Endothelial cell of umbilical vein (primary cell): ENCODE data around the gene TLCD3B. TPM values are rescaled to one million over a fixed set of nuclear protein-coding genes. Genes with fewer than 3 reads are reported as not detected.
A peak's percentile ranks its signal among the peaks of the same experiment; 100 is the strongest.

ENCODE experiments used
- BruUV-seq: library from RNA; stranded (reverse); fragments of 400-500 nt; replicated peaks from 2 replicates; lab custom pipeline; 2021; lab: Mats Ljungman, UMichigan
- CTCF ChIA-PET: fragments of 300-600, 350-600 bp; sonication (Branson Sonifier 250); formaldehyde crosslinking; loops from one replicate; lab custom pipeline; 2021; ENCODE audit warnings: antibody characterized with exemption, inconsistent platforms; lab: Charles Lee
- POLR2A ChIA-PET: fragments of 300-600, 350-600 bp; sonication (Branson Sonifier 250); formaldehyde crosslinking; loops from one replicate; lab custom pipeline; 2021; ENCODE audit warnings: antibody characterized with exemption, inconsistent platforms; lab: Charles Lee
- DNase-seq: peaks from one replicate; pipeline ENCODE4 v3.0.0-alpha.2; 2011; ENCODE audit warnings: low read depth, low spot score
- FAIRE-seq: peaks from 2 replicates; lab custom pipeline; 2011; peaks lifted over from hg19 to GRCh38; lab: Jason Lieb, UNC
- H2AFZ ChIP-seq: 2 replicates; pipeline ENCODE4 v1.6.0; 2012; ENCODE audit warnings: low read depth, low read length, control low read depth, inconsistent platforms
- H3K27ac ChIP-seq: 2 replicates; pipeline ENCODE4 v1.5.1; 2011; ENCODE audit warnings: low read depth, mild to moderate bottlenecking, control low read depth, low read length, moderate library complexity; ENCODE audit not compliant: insufficient read depth
- H3K27me3 ChIP-seq, 2 experiments: 2 replicates each; pipeline versions ENCODE4 v1.6.0 to v1.6.1; 2011; ENCODE audit warnings: low read length in 2 of 2, mixed read lengths in 1 of 2; ENCODE audit not compliant: control insufficient read depth in 2 of 2, insufficient read depth in 2 of 2
- H3K36me3 ChIP-seq, 2 experiments: 2 replicates in 1 of 2; 3 replicates in 1 of 2; pipeline ENCODE4 v1.5.1; 2011; ENCODE audit warnings: low read length in 2 of 2, mild to moderate bottlenecking in 1 of 2, moderate library complexity in 1 of 2; ENCODE audit not compliant: control insufficient read depth in 2 of 2, insufficient read depth in 2 of 2; ENCODE audit errors: extremely low read depth in 1 of 2
- H3K4me1 ChIP-seq: 3 replicates; pipeline ENCODE4 v1.5.1; 2011; ENCODE audit warnings: mild to moderate bottlenecking, low read length; ENCODE audit not compliant: control insufficient read depth, insufficient read depth; ENCODE audit errors: extremely low read depth
- H3K4me2 ChIP-seq: 2 replicates; pipeline ENCODE4 v1.6.1; 2011; ENCODE audit warnings: low read length, control low read depth, mixed read lengths; ENCODE audit not compliant: insufficient read depth
- H3K4me3 ChIP-seq, 3 experiments: fragments of 200-600 bp in 1 of 3; sonication (generic), shearing (Covaris generic) in 1 of 3; replicated peaks in 1 of 3; 2 replicates each; pipeline ENCODE4 v1.5.1; 2011 to 2016; ENCODE audit warnings: control low read depth in 3 of 3, low read length in 3 of 3, mild to moderate bottlenecking in 2 of 3, inconsistent platforms in 1 of 3, low read depth in 1 of 3, moderate library complexity in 1 of 3; ENCODE audit not compliant: insufficient read depth in 1 of 3
- H3K79me2 ChIP-seq: 2 replicates; pipeline ENCODE4 v1.6.0; 2012; ENCODE audit warnings: low read length, inconsistent platforms; ENCODE audit not compliant: control insufficient read depth, insufficient read depth
- H3K9ac ChIP-seq: replicated peaks from 2 replicates; pipeline ENCODE3; 2011; ENCODE audit warnings: low read length, control low read depth; ENCODE audit not compliant: insufficient read depth; ENCODE audit errors: extremely low read depth
- H3K9me1 ChIP-seq: replicated peaks from 3 replicates; pipeline ENCODE4 v1.6.0; 2011; ENCODE audit warnings: mild to moderate bottlenecking, low read length; ENCODE audit not compliant: control insufficient read depth, insufficient read depth; ENCODE audit errors: extremely low read depth
- H3K9me3 ChIP-seq: replicated peaks from 2 replicates; pipeline ENCODE4 v1.5.1; 2012; ENCODE audit warnings: low read length, inconsistent platforms; ENCODE audit not compliant: control insufficient read depth, insufficient read depth
- H4K20me1 ChIP-seq: replicated peaks from 2 replicates; pipeline ENCODE3; 2011; ENCODE audit warnings: mild to moderate bottlenecking, low read length; ENCODE audit not compliant: control insufficient read depth, insufficient read depth; ENCODE audit errors: extremely low read depth
- FOS ChIP-seq: IDR thresholded peaks from 2 replicates; pipeline ENCODE4 v1.6.1; 2011; ENCODE audit warnings: mild to moderate bottlenecking, low read length, moderate library complexity, borderline replicate concordance; ENCODE audit not compliant: insufficient read depth
- JUN ChIP-seq: IDR thresholded peaks from 2 replicates; pipeline ENCODE4 v1.6.1; 2011; ENCODE audit warnings: borderline replicate concordance, low read depth; ENCODE audit not compliant: insufficient read length, insufficient read depth
- POLR2AphosphoS5 ChIP-seq: IDR thresholded peaks from 2 replicates; pipeline ENCODE4 v1.6.1; 2012; ENCODE audit warnings: low read depth, mild to moderate bottlenecking, control low read depth, low read length, moderate library complexity; ENCODE audit not compliant: insufficient read depth
- dilution Hi-C: fragments of 300-500 bp; cut with MboI; formaldehyde crosslinking; loops from one replicate; pipeline ENCODE4 v1.15.0; 2019; ENCODE audit warnings: low sequenced_read_pairs; ENCODE audit not compliant: extremely low pct_ligation_motif_present
- intact Hi-C: fragments of 100-400 bp; cut with micrococcal nuclease; formaldehyde crosslinking; loops from one replicate; pipeline ENCODE4 v1.10.0; 2022
- polyA plus RNA-seq, 4 experiments: library from polyadenylated mRNA; depleted of rRNA in 3 of 4; stranded (reverse) in 3 of 4; unstranded in 1 of 4; fragments of >200 nt; gene quantifications; 2 replicates each; pipeline versions ENCODE4 v1.2.1 to v1.2.3, GENCODE V29; 2011 to 2012; ENCODE audit warnings: missing spikeins in 1 of 4
- total RNA-seq: library from RNA; stranded (reverse); gene quantifications from 2 replicates; pipeline ENCODE4 v1.2.3, GENCODE V29; 2021
- TF ChIP-seq, protein P1 (sequence below), 2 donors: IDR thresholded peaks; 1 replicate in 1 of 2; 2 replicates in 1 of 2; pipeline ENCODE4 v1.5.1; 2011; ENCODE audit warnings: low read length in 2 of 2, mild to moderate bottlenecking in 2 of 2, moderate library complexity in 2 of 2, control low read depth in 1 of 2, inconsistent platforms in 1 of 2, low read depth in 1 of 2; ENCODE audit not compliant: insufficient read depth in 1 of 2; ENCODE audit errors: extremely low read depth in 1 of 2
- TF ChIP-seq, protein P2 (sequence below): IDR thresholded peaks from 2 replicates; pipeline ENCODE4 v1.6.1; 2011; ENCODE audit not compliant: insufficient read depth, insufficient read length

TLCD3B gene
- total and polyA plus RNA-seq, 2 donors (not counting 3 experiments of a cell fraction or from before 2014, with no cell fraction given): 0.37 to 0.86 TPM

DNA sequence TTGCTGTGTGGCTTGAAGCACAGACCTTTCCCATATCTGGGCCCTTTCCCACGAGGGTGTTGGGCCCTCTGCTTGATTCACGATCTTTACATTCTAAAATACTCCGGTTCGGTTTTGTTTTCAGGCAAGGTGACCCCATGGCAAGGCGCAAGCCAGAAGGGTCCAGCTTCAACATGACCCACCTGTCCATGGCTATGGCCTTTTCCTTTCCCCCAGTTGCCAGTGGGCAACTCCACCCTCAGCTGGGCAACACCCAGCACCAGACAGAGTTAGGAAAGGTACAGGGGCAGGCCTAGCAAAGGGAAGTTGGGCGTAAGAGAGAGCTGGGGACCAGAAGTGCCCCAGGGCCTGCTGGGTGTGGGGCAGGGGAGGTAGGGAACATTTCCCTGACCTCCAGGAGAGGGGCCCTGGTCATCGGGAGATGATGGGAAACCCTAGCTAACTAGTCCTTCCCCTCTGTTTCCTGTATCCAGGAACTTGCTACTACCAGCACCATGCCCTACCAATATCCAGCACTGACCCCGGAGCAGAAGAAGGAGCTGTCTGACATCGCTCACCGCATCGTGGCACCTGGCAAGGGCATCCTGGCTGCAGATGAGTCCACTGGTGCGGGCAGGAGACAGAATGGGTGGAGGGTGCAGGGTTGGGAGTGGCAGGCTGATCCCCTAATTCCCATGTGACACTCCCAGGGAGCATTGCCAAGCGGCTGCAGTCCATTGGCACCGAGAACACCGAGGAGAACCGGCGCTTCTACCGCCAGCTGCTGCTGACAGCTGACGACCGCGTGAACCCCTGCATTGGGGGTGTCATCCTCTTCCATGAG, 35.9 kb upstream of the TLCD3B start:
- Histone ChIP-seq H3K27me3 (no peaks in the 10 kb centered on the region), H3K79me2 (peaks cover 46% of the 10 kb centered on the region), H3K4me1 (peaks cover 29% of the 10 kb centered on the region), H3K27ac (peak overlapping the region; percentile 78), H3K36me3 (peaks cover 24 to 39% of the 10 kb centered on the region in 2 experiments), H3K9me3 (no peaks in the 10 kb centered on the region), H3K9me1 (no peaks in the 10 kb centered on the region), H3K9ac (peak overlapping the region; percentile 82), H3K4me3 (peak overlapping the region; percentile 71 to 95 (median 91)), H2AFZ (no peak overlapping the region), H3K4me2 (peak overlapping the region; percentile 91), H4K20me1 (no peaks in the 10 kb centered on the region)
- CTCF ChIA-PET: interaction anchor here (1.1 to 4.5 kb wide), 7 partner anchors 11 to 45 kb away, joined by 3 to 53 read pairs (median 9); partner anchors contain the start of gene TBX6
- dilution Hi-C loops: no loop called here
- intact Hi-C loops: no loop called here
- TF ChIP-seq, protein P1, sequence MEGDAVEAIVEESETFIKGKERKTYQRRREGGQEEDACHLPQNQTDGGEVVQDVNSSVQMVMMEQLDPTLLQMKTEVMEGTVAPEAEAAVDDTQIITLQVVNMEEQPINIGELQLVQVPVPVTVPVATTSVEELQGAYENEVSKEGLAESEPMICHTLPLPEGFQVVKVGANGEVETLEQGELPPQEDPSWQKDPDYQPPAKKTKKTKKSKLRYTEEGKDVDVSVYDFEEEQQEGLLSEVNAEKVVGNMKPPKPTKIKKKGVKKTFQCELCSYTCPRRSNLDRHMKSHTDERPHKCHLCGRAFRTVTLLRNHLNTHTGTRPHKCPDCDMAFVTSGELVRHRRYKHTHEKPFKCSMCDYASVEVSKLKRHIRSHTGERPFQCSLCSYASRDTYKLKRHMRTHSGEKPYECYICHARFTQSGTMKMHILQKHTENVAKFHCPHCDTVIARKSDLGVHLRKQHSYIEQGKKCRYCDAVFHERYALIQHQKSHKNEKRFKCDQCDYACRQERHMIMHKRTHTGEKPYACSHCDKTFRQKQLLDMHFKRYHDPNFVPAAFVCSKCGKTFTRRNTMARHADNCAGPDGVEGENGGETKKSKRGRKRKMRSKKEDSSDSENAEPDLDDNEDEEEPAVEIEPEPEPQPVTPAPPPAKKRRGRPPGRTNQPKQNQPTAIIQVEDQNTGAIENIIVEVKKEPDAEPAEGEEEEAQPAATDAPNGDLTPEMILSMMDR (IDR thresholded peaks at IDR 0.05; ENCODE audit: extremely low read depth in 1 of 2, insufficient read depth in 1 of 2, low read depth in 1 of 2, low read length in 2 of 2): no peak
- TF ChIP-seq POLR2AphosphoS5 (no peak), JUN (no peak), FOS (no peak)
- TF ChIP-seq, protein P2, sequence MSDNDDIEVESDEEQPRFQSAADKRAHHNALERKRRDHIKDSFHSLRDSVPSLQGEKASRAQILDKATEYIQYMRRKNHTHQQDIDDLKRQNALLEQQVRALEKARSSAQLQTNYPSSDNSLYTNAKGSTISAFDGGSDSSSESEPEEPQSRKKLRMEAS: no peak
- peak; percentile 26 for FAIRE-seq
- DNase-seq: no peak
- POLR2A ChIA-PET: interaction anchor here (0.8 to 2.8 kb wide), 4 partner anchors 9 to 25 kb away, joined by 3 to 21 read pairs (median 11); partner anchors contain the start of gene PPP4C
- BruUV-seq: no TSS peak
